B cell (primary cell): Measurements from ENCODE around the gene ADAMTS17.

ENCODE experiments used
- CTCF ChIP-seq: fragments of 200-600 bp; IDR thresholded peaks from one replicate; pipeline ENCODE4 v1.8.0; 2022; ENCODE audit warnings: antibody characterized with exemption, mild to moderate bottlenecking
- EZH2 ChIP-seq: IDR thresholded peaks from 2 replicates; pipeline ENCODE4 v1.6.1; 2012; ENCODE audit warnings: borderline replicate concordance, low read depth, mild to moderate bottlenecking, moderate library complexity, low read length; ENCODE audit not compliant: insufficient read depth, poor library complexity, severe bottlenecking

DNA sequence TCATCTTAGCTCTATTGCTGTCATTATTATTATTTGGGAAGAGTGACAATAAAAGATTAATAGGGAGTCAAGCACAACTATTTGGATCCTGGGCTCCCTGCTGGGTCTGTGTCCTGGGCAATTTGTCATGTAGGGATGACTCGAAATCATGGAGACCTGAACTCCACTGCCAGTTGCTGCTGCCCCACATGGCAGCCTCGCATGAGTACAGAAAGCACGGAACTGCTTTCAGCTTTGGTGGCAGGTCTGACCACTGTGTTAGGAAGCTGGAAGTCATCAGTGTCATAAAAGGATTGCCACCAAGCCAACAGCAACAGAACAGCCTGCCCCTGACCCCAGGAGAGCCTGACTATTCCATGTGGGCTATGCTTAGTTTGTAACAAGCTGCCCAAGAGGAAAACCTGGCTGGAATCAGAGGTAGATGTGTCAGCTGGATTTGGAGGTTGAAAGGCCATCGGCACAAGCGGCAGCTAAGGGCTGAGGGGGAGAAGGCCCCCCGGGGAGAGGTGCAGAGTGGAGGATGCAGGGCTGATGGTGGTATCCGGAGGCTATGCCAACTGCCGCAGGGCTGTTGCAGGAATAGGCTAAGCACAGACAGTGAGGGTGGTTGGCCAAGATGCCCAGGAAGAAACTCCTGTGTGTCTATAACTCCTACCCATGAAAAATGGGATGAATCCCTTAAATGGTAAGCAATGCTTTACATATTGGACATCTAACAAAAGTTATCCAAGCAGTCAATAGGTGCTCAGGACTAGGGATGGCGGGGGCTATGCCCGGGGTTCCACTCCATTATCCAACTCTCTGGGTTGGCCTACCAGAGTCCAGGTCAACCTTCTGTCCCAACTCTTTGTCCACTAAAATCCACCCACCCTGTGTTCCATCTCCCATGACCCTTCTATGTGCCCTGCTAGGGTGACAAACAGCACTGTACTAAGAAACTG lies 291.6 kb downstream of the ADAMTS17 start:
- TF ChIP-seq CTCF (no peak), EZH2 (no peak)
